Pancreas (tissue), 10 donors: ENCODE results near the gene HBS1L. TPM values are rescaled to one million over a fixed set of nuclear protein-coding genes. Genes with fewer than 3 reads are reported as not detected.

Experiments
- ATAC-seq, 4 donors: fragments of 200-7000 bp; cut with Tn5 transposase; one replicate each; pipeline versions ENCODE4 v1.8.0 to v1.9.1; 2020; ENCODE audit warnings: mild to moderate bottlenecking in 4 of 4, moderate library complexity in 4 of 4
- DNase-seq, 6 donors: peaks; one replicate each; pipeline ENCODE4 v3.0.0-alpha.2; 2020
- FAIRE-seq: peaks from 2 replicates; lab custom pipeline; 2012; peaks lifted over from hg19 to GRCh38; lab: Jason Lieb, UNC
- H3K27ac ChIP-seq, 4 donors: fragments of 200-600 bp; sonication (generic); 1 replicate in 3 of 4; 2 replicates in 1 of 4; pipeline versions ENCODE4 v1.5.0 to v1.8.0; 2020
- H3K27me3 ChIP-seq, 4 donors: fragments of 200-600 bp; one replicate each; pipeline ENCODE4 v1.8.0; 2021
- H3K36me3 ChIP-seq, 3 donors: fragments of 200-600 bp; sonication (generic) in 1 of 3; one replicate each; pipeline versions ENCODE4 v1.5.0 to v1.8.0; 2020 to 2021
- H3K4me1 ChIP-seq, 3 donors: fragments of 200-600 bp; one replicate each; pipeline ENCODE4 v1.8.0; 2021
- H3K4me3 ChIP-seq, 4 donors: fragments of 200-600 bp; sonication (generic) in 2 of 4; one replicate each; pipeline versions ENCODE4 v1.5.0 to v1.8.0; 2020 to 2021
- H3K9me3 ChIP-seq, 4 donors: fragments of 200-600 bp; one replicate each; pipeline ENCODE4 v1.8.0; 2021
- WGBS, 2 donors: extraction: QIAGEN DNeasy Blood & Tissue Kit; methylation state at CpG; one replicate each; pipeline ENCODE4 v1.1.7; 2013; 5-methylcytosine and 5-hydroxymethylcytosine counted together
- intact Hi-C, 3 donors: fragments of 100-400 bp; cut with DNase I; formaldehyde crosslinking; loops; one replicate each; pipeline versions ENCODE4 v1.11.1 to v1.14.2; 2022
- polyA plus RNA-seq, 2 donors: library from polyadenylated mRNA; stranded (reverse); fragments of 200-250 nt; gene quantifications; one replicate each; pipeline ENCODE4 v1.2.3, GENCODE V29; 2013
- total RNA-seq, 6 donors: library from RNA; stranded (reverse); fragmentation: NEBNext Ultra II Directional in 4 of 6; extraction: Animal tissue kit (Norgen Biotek cat#: 25700) in 4 of 6; gene quantifications; one replicate each; pipeline versions ENCODE4 v1.2.1 to v1.2.4, GENCODE V29; 2021 to 2023
- TF ChIP-seq, protein P1 (sequence below), 4 donors: fragments of 200-600 bp; sonication (generic) in 3 of 4; IDR thresholded peaks; one replicate each; pipeline versions ENCODE4 v1.5.0 to v1.8.0; 2021; ENCODE audit warnings: antibody characterized with exemption in 4 of 4
- donor health status: healthy with polysubstance abuse.
- donor health status: DM: no; HTN: no; CAD: no; lungs with moderate emphysema.
- donor health status: DM: no; HTN: no; CAD: no.
- donor health status: control.
- donor health status: control.
- donor health status: Bipolar disorder and iron deficiency.
- donor health status: DM: yes; HTN: yes; CAD: no.
- donor health status: DM: no; HTN: no; CAD: no.
- donor health status: DM: no; HTN: no; CAD: no.
- donor health status: DM: yes; HTN: yes; CAD: no.

HBS1L gene
- total and polyA plus RNA-seq, 8 donors = 10.3 to 41.5 (median 38.9) TPM

DNA sequence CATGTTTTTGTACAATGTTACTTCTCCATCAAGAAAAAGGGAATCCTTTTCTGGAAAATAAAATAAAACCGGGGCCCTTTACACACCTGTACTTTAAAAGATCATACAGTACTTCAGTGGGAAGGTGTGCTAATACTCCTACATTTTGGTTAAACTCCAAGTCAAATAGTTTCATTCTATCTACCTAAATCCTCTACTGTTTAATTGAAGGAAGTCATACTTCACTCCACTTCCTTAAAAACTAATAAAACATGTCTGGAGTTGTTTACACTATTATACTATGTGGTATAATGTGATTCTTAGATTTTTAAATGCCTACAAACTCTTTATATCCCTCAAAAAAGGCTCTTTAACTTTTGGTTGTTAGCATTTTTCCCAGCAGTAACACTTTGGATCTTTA lies 18.6 kb upstream of the HBS1L start:
- intact Hi-C loops = no loop called here
- Histone ChIP-seq H3K9me3 (no peaks in the 10 kb centered on the region), H3K36me3 (no peaks in the 10 kb centered on the region), H3K27me3 (no peaks in the 10 kb centered on the region), H3K4me3 (no peak overlapping the region), H3K27ac (no peak overlapping the region), H3K4me1 (no peaks in the 10 kb centered on the region)
- DNase-seq = no peak
- no peak for ATAC-seq
- 70 to 80% methylated on average over 1 of the region's 1 CpG for WGBS, 2 donors
- no peak for FAIRE-seq
- TF ChIP-seq, protein P1, sequence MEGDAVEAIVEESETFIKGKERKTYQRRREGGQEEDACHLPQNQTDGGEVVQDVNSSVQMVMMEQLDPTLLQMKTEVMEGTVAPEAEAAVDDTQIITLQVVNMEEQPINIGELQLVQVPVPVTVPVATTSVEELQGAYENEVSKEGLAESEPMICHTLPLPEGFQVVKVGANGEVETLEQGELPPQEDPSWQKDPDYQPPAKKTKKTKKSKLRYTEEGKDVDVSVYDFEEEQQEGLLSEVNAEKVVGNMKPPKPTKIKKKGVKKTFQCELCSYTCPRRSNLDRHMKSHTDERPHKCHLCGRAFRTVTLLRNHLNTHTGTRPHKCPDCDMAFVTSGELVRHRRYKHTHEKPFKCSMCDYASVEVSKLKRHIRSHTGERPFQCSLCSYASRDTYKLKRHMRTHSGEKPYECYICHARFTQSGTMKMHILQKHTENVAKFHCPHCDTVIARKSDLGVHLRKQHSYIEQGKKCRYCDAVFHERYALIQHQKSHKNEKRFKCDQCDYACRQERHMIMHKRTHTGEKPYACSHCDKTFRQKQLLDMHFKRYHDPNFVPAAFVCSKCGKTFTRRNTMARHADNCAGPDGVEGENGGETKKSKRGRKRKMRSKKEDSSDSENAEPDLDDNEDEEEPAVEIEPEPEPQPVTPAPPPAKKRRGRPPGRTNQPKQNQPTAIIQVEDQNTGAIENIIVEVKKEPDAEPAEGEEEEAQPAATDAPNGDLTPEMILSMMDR (IDR thresholded peaks at IDR 0.05) = no peak

DNA sequence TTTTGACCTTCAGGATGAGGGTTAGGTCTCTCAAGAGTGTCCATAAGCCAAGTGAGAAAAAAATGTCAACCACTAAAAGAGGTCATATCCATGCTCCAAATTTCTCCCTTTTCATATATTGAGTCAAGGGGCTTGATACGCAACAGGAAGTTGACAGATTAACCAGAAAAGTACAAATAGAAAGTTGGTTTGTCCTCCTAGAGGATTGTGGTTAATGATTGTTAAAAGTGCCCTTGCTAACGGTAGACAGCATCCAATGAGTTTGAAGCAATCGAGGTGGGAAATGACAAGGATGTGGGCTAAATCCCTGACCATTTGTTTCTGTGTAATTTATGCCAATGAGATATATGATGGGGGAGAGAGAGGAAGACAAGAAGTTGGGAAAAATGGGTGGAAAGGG lies 18.1 kb upstream of the HBS1L start:
- intact Hi-C loops = no loop called here
- ATAC-seq (no peak), FAIRE-seq (no peak)

DNA sequence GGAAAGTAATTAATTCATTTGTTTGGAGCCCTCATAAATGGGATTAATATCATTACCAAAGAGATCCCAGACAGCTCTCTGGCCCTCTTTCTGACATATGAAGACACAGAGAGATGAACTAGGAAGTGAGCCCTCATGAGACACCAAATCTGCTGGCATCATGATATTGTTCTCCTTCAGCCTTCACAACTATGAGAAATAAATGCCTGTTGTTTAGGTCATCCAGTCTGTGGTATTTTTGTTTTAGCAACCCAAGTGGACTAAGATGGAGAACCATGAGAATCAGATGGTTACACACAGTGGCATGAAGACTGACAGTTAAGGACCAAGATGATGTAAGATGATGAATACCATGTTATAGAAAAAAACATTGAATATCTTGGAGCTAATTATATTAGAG lies 16.9 kb upstream of the HBS1L start:
- Histone ChIP-seq H3K4me1 (no peaks in the 10 kb centered on the region), H3K27me3 (no peaks in the 10 kb centered on the region), H3K36me3 (no peaks in the 10 kb centered on the region), H3K4me3 (no peak overlapping the region), H3K27ac (no peak overlapping the region), H3K9me3 (no peaks in the 10 kb centered on the region)
- ATAC-seq (no peak), DNase-seq (no peak), FAIRE-seq (no peak)
- intact Hi-C loops = no loop called here
- TF ChIP-seq, protein P1 (IDR thresholded peaks at IDR 0.05) = no peak

More for the DNA sequence above, 18.1 kb upstream of the HBS1L start:
- Histone ChIP-seq H3K9me3 (no peaks in the 10 kb centered on the region), H3K4me3 (no peak overlapping the region), H3K27me3 (no peaks in the 10 kb centered on the region), H3K36me3 (no peaks in the 10 kb centered on the region), H3K4me1 (no peaks in the 10 kb centered on the region), H3K27ac (no peak overlapping the region)
- 27 to 35% methylated on average over 3 of the region's 3 CpGs for WGBS, 2 donors
- no peak for DNase-seq
- TF ChIP-seq, protein P1 (IDR thresholded peaks at IDR 0.05) = no peak

DNA sequence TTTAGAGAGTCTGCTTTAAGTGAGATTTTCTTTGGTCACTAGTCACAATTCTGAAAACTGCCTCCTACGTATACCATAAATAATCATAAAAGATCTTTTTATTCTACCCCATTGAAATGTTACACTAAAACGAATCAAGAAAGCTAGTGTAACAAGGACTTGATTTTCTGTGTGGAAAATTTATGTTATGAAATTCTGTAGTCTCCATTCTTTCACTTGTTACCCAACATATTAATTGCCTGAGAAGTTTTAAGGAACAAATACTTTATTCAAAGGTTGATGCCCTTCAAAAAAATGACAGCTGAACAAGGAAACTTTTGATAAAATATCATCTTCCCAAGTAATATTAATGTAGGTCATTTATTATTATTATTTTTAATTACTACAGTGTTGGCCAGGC lies 13.3 kb upstream of the HBS1L start:
- intact Hi-C loops = no loop called here
- Histone ChIP-seq H3K4me3 (no peak overlapping the region), H3K9me3 (no peaks in the 10 kb centered on the region), H3K27ac (no peak overlapping the region), H3K27me3 (no peaks in the 10 kb centered on the region), H3K36me3 (no peaks in the 10 kb centered on the region), H3K4me1 (no peaks in the 10 kb centered on the region)
- FAIRE-seq = no peak
- 60 to 76% methylated on average over 2 of the region's 2 CpGs for WGBS, 2 donors
- no peak for ATAC-seq
- TF ChIP-seq, protein P1 (IDR thresholded peaks at IDR 0.05) = no peak
- DNase-seq = no peak

DNA sequence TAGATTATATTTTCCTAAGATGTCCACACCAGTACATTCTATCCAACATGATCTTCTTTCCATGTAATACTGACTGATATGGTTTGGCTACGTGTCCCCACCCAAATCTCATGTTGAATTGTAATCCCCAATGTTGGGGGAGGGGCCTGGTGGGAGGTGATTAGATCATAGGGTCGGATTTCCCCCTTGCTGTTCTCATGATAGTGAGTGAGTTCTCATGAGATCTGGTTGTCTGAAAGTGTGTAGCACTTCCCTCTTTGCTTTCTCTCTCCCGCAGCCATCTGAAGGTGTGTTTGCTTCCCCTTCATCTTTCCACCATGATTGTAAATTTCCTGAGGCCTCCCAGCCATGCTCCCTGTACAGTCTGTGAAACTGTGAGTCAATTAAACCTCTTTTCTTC lies 12.2 kb upstream of the HBS1L start:
- ATAC-seq (no peak), FAIRE-seq (no peak), DNase-seq (no peak)
- Histone ChIP-seq H3K4me1 (no peaks in the 10 kb centered on the region), H3K27me3 (no peaks in the 10 kb centered on the region), H3K36me3 (no peaks in the 10 kb centered on the region), H3K9me3 (no peaks in the 10 kb centered on the region), H3K4me3 (no peak overlapping the region), H3K27ac (no peak overlapping the region)
- 60 to 67% methylated on average over 3 of the region's 3 CpGs for WGBS, 2 donors
- intact Hi-C loops = no loop called here
- TF ChIP-seq, protein P1 (IDR thresholded peaks at IDR 0.05) = no peak
